B cell (primary cell): ENCODE measurements around the gene RALB. TPM values are rescaled to one million over a fixed set of nuclear protein-coding genes. Genes with fewer than 3 reads are reported as not detected.

Source experiments
- ATAC-seq: fragments of 200-7000 bp; cut with Tn5 transposase; one replicate; pipeline ENCODE4 v1.10.0; 2021; ENCODE audit warnings: low read depth, mild to moderate bottlenecking, moderate number of reproducible peaks, moderate library complexity
- CTCF ChIA-PET: fragments of 350-600 bp; sonication (Branson Sonifier 250); formaldehyde crosslinking; loops from one replicate; lab custom pipeline; 2021; ENCODE audit warnings: antibody characterized with exemption, inconsistent platforms; lab: Charles Lee
- POLR2A ChIA-PET: fragments of 350-600 bp; sonication (Branson Sonifier 250); formaldehyde crosslinking; loops from one replicate; lab custom pipeline; 2021; ENCODE audit warnings: antibody characterized with exemption; lab: Charles Lee
- DNase-seq: peaks from one replicate; pipeline ENCODE4 v3.0.0; 2013
- H2AFZ ChIP-seq: 2 replicates; pipeline ENCODE4 v1.6.1; 2012; ENCODE audit warnings: mild to moderate bottlenecking, low read depth, low read length; ENCODE audit not compliant: insufficient read depth, poor library complexity, severe bottlenecking
- H3K27ac ChIP-seq, 2 donors: 1 replicate in 1 of 2; 2 replicates in 1 of 2; pipeline ENCODE4 v1.5.1; 2012 to 2013; ENCODE audit warnings: low read length in 2 of 2, mild to moderate bottlenecking in 2 of 2, moderate library complexity in 1 of 2
- H3K27me3 ChIP-seq, 4 experiments: fragments of 200-600 bp in 1 of 4; sonication (generic) in 1 of 4; replicated peaks in 1 of 4; 1 replicate in 2 of 4; 2 replicates in 2 of 4; pipeline versions ENCODE4 v1.6.1 to v1.7.0; 2013 to 2016; ENCODE audit warnings: low read length in 3 of 4, mild to moderate bottlenecking in 2 of 4, mixed read lengths in 1 of 4, moderate library complexity in 1 of 4; ENCODE audit not compliant: insufficient read depth in 4 of 4, control insufficient read depth in 3 of 4; ENCODE audit errors: control extremely low read depth in 1 of 4
- H3K36me3 ChIP-seq, 2 experiments: replicated peaks in 1 of 2; 1 replicate in 1 of 2; 2 replicates in 1 of 2; pipeline versions ENCODE4 v1.6.1 to v1.7.1; 2013; ENCODE audit warnings: low read length in 1 of 2; ENCODE audit not compliant: insufficient read depth in 2 of 2, control insufficient read depth in 1 of 2; ENCODE audit errors: control extremely low read depth in 1 of 2, extremely low read depth in 1 of 2
- H3K4me1 ChIP-seq, 2 donors: fragments of 200-600 bp in 1 of 2; sonication (generic) in 1 of 2; 1 replicate in 1 of 2; 2 replicates in 1 of 2; pipeline versions ENCODE4 v1.5.1 to v1.6.1; 2013 to 2017; ENCODE audit warnings: low read length in 2 of 2; ENCODE audit not compliant: control insufficient read depth in 2 of 2, insufficient read depth in 2 of 2
- H3K4me2 ChIP-seq: replicated peaks from 2 replicates; pipeline ENCODE3; 2012; ENCODE audit warnings: mild to moderate bottlenecking, low read depth, low read length; ENCODE audit not compliant: poor library complexity, severe bottlenecking
- H3K4me3 ChIP-seq, 5 experiments: fragments of 200-600 bp in 1 of 5; sonication (generic) in 1 of 5; 1 replicate in 3 of 5; 2 replicates in 2 of 5; pipeline versions ENCODE4 v1.5.1 to v1.7.0; 2011 to 2016; ENCODE audit warnings: low read length in 4 of 5, mild to moderate bottlenecking in 4 of 5, low read depth in 2 of 5, control low read depth in 1 of 5, moderate library complexity in 1 of 5; ENCODE audit not compliant: insufficient read depth in 1 of 5; ENCODE audit errors: control extremely low read depth in 1 of 5, extremely low read depth in 1 of 5
- H3K79me2 ChIP-seq: fragments of 200-600 bp; sonication (generic); one replicate; pipeline ENCODE4 v1.6.0; 2016; ENCODE audit warnings: low read length; ENCODE audit not compliant: control insufficient read depth, insufficient read depth
- H3K9ac ChIP-seq: fragments of 200-600 bp; sonication (generic); 2 replicates; pipeline ENCODE4 v1.6.1; 2017; ENCODE audit warnings: mild to moderate bottlenecking, low read length, moderate library complexity
- H3K9me3 ChIP-seq, 3 donors: one replicate each; pipeline versions ENCODE4 v1.6.1 to v1.7.1; 2013; ENCODE audit warnings: low read length in 2 of 3; ENCODE audit not compliant: control insufficient read depth in 2 of 3, insufficient read depth in 1 of 3; ENCODE audit errors: control extremely low read depth in 1 of 3
- H4K20me1 ChIP-seq: 2 replicates; pipeline ENCODE4 v1.6.0; 2012; ENCODE audit warnings: mild to moderate bottlenecking, low read length; ENCODE audit not compliant: insufficient read depth, control insufficient read depth, poor library complexity, severe bottlenecking
- H3K27ac Mint-ChIP-seq: one replicate; pipeline ENCODE4 v1.8.0; 2021; ENCODE audit warnings: mixed read lengths
- H3K27me3 Mint-ChIP-seq: one replicate; pipeline ENCODE4 v1.8.0; 2021; ENCODE audit warnings: mixed read lengths
- H3K4me1 Mint-ChIP-seq: one replicate; pipeline ENCODE4 v1.8.0; 2021; ENCODE audit warnings: mixed read lengths
- H3K4me3 Mint-ChIP-seq: one replicate; pipeline ENCODE4 v1.8.0; 2021; ENCODE audit warnings: mixed read lengths
- H3K9me3 Mint-ChIP-seq: one replicate; pipeline ENCODE4 v1.8.0; 2022; ENCODE audit warnings: mixed read lengths; ENCODE audit not compliant: insufficient read depth
- EZH2 ChIP-seq: IDR thresholded peaks from 2 replicates; pipeline ENCODE4 v1.6.1; 2012; ENCODE audit warnings: borderline replicate concordance, low read depth, mild to moderate bottlenecking, moderate library complexity, low read length; ENCODE audit not compliant: insufficient read depth, poor library complexity, severe bottlenecking
- WGBS: methylation state at CpG from one replicate; pipeline ENCODE4 v1.1.5; 2013; ENCODE audit warnings: missing lambda C conversion rate; ENCODE audit not compliant: insufficient coverage; 5-methylcytosine and 5-hydroxymethylcytosine counted together
- intact Hi-C: fragments of 100-400 bp; cut with micrococcal nuclease; formaldehyde crosslinking; loops from one replicate; pipeline ENCODE4 v1.10.0; 2022
- polyA plus RNA-seq: library from polyadenylated mRNA; depleted of rRNA; stranded (reverse); fragments of >200 nt; gene quantifications from 2 replicates; pipeline ENCODE4 v1.2.3, GENCODE V29; 2012
- total RNA-seq, 2 donors: library from RNA; stranded (reverse); fragments of 120-200 nt in 1 of 2; gene quantifications; 1 replicate in 1 of 2; 2 replicates in 1 of 2; pipeline versions ENCODE4 v1.2.3 to v1.2.4, GENCODE V29; 2013 to 2022
- TF ChIP-seq, protein P1 (sequence below): fragments of 200-600 bp; IDR thresholded peaks from one replicate; pipeline ENCODE4 v1.8.0; 2022; ENCODE audit warnings: antibody characterized with exemption, mild to moderate bottlenecking

RALB gene
- total and polyA plus RNA-seq, 2 donors (not counting 1 experiment from before 2014, with no cell fraction given) = 19.3 to 35.9 TPM

DNA sequence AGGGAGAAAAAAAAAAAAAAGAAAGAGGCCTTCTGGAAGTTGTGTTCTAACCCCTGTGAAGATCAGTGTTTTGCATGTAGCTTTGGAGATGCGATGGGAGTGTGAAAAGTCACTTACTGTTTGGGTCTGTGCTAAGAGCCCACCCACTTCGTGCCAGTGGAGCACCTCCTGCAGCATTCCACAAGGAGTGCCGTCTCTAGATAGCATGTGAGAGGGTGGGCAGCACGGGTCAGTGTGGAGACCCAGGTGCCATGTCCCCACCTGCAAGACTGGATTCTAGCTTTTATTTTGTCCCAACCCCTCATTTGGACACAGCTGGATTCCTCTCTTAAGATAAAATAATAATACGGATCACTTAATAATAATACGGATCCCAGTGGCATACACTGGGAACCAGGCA, 17.0 kb upstream of the RALB start:
- Histone ChIP-seq H3K36me3 (no peaks in the 10 kb centered on the region), H3K27ac (no peak overlapping the region), H3K9ac (no peak overlapping the region), H3K4me3 (no peak overlapping the region), H3K4me2 (no peak overlapping the region), H2AFZ (no peak overlapping the region), H3K79me2 (peaks cover 20% of the 10 kb centered on the region), H3K4me1 (peaks cover 24 to 27% of the 10 kb centered on the region in 2 donors), H3K27me3 (no peaks in the 10 kb centered on the region), H4K20me1 (no peaks in the 10 kb centered on the region), H3K9me3 (no peaks in the 10 kb centered on the region)
- H3K4me3 Mint-ChIP-seq = no peak overlapping the region
- no peak for ATAC-seq
- intact Hi-C loops = no loop called here
- H3K9me3 Mint-ChIP-seq = no peaks in the 10 kb centered on the region
- H3K4me1 Mint-ChIP-seq = peaks cover 32% of the 10 kb centered on the region
- no peak for DNase-seq
- H3K27me3 Mint-ChIP-seq = no peaks in the 10 kb centered on the region
- no peak overlapping the region for H3K27ac Mint-ChIP-seq
- ChIA-PET POLR2A (no interaction called here), CTCF (interaction anchor here (0.7 kb wide), 1 partner anchor 204 kb away, joined by 6 read pairs; no protein-coding TSS in a partner anchor)
- WGBS = 90% methylated on average over 4 of the region's 6 CpGs
- no peak for TF ChIP-seq EZH2
- TF ChIP-seq, protein P1, sequence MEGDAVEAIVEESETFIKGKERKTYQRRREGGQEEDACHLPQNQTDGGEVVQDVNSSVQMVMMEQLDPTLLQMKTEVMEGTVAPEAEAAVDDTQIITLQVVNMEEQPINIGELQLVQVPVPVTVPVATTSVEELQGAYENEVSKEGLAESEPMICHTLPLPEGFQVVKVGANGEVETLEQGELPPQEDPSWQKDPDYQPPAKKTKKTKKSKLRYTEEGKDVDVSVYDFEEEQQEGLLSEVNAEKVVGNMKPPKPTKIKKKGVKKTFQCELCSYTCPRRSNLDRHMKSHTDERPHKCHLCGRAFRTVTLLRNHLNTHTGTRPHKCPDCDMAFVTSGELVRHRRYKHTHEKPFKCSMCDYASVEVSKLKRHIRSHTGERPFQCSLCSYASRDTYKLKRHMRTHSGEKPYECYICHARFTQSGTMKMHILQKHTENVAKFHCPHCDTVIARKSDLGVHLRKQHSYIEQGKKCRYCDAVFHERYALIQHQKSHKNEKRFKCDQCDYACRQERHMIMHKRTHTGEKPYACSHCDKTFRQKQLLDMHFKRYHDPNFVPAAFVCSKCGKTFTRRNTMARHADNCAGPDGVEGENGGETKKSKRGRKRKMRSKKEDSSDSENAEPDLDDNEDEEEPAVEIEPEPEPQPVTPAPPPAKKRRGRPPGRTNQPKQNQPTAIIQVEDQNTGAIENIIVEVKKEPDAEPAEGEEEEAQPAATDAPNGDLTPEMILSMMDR = no peak

GRCh38 chr2:120236316-120236715, 16.3 kb upstream of the RALB start:
- Histone ChIP-seq H3K9me3 (no peaks in the 10 kb centered on the region), H3K27ac (no peak overlapping the region), H3K4me2 (no peak overlapping the region), H4K20me1 (no peaks in the 10 kb centered on the region), H3K79me2 (peaks cover 14% of the 10 kb centered on the region), H3K27me3 (no peaks in the 10 kb centered on the region), H3K36me3 (no peaks in the 10 kb centered on the region), H3K9ac (no peak overlapping the region), H3K4me1 (peaks cover 18 to 20% of the 10 kb centered on the region in 2 donors), H2AFZ (no peak overlapping the region), H3K4me3 (no peak overlapping the region)
- H3K27ac Mint-ChIP-seq = no peak overlapping the region
- no peaks in the 10 kb centered on the region for H3K9me3 Mint-ChIP-seq
- POLR2A ChIA-PET = no interaction called here
- H3K4me1 Mint-ChIP-seq = peaks cover 26% of the 10 kb centered on the region
- DNase-seq = no peak
- WGBS = 94% methylated on average over 10 of the region's 10 CpGs
- H3K27me3 Mint-ChIP-seq = no peaks in the 10 kb centered on the region
- CTCF ChIA-PET = no interaction called here
- ATAC-seq = no peak
- TF ChIP-seq EZH2 = no peak
- TF ChIP-seq, protein P1 = no peak
- intact Hi-C loops = no loop called here
- no peak overlapping the region for H3K4me3 Mint-ChIP-seq
